GM19452 (cell line): Measurements from ENCODE around the gene PAPPA2.
"Not testable (repeated sequence)": the region's sequence is repeated elsewhere in the genome, so short reads cannot be mapped to it uniquely, and the experiment has no call there.

Source experiments
- ATAC-seq: cut with Tn5 transposase; IDR thresholded peaks from one replicate; pipeline ENCODE4 v1.9.1; 2021; ENCODE audit not compliant: unreplicated experiment

Gene PAPPA2

GRCh38 chr1:176602388-176603004 is 139.5 kb downstream of the PAPPA2 start:
- ATAC-seq = no peak

- no peak for ATAC-seq
Measured at GRCh38 chr1:176603696-176604095, 140.7 kb downstream of the PAPPA2 start.

GRCh38 chr1:176604461-176604860 is 141.5 kb downstream of the PAPPA2 start:
- no peak for ATAC-seq

GRCh38 chr1:176605176-176605575 is 142.2 kb downstream of the PAPPA2 start:
- ATAC-seq = no peak

- ATAC-seq = no peak
Measured at GRCh38 chr1:176609556-176610408, 146.8 kb downstream of the PAPPA2 start.

- no peak for ATAC-seq
Measured at GRCh38 chr1:176612791-176613190, 149.8 kb downstream of the PAPPA2 start.

- ATAC-seq = no peak
Measured at GRCh38 chr1:176617881-176618280, 154.9 kb downstream of the PAPPA2 start.

- ATAC-seq = no peak
Measured at GRCh38 chr1:176619261-176619660, 156.3 kb downstream of the PAPPA2 start.

- ATAC-seq = no peak
Measured at GRCh38 chr1:176625365-176625764, 162.4 kb downstream of the PAPPA2 start.

- no peak for ATAC-seq
Measured at GRCh38 chr1:176626572-176627061, 163.6 kb downstream of the PAPPA2 start.

- ATAC-seq = no peak
Measured at GRCh38 chr1:176628775-176629174, 165.8 kb downstream of the PAPPA2 start.

GRCh38 chr1:176634733-176635132 is 171.8 kb downstream of the PAPPA2 start:
- ATAC-seq = not testable (repeated sequence)

- no peak for ATAC-seq
Measured at GRCh38 chr1:176638713-176639526, 175.9 kb downstream of the PAPPA2 start.

GRCh38 chr1:176643536-176643935 is 180.6 kb downstream of the PAPPA2 start:
- ATAC-seq = no peak

GRCh38 chr1:176648556-176648955 is 185.6 kb downstream of the PAPPA2 start:
- ATAC-seq = no peak

- ATAC-seq = no peak
Measured at GRCh38 chr1:176656257-176656995, 193.5 kb downstream of the PAPPA2 start.

GRCh38 chr1:176669782-176670181 is 206.8 kb downstream of the PAPPA2 start:
- ATAC-seq = no peak

GRCh38 chr1:176670853-176671252 is 207.9 kb downstream of the PAPPA2 start:
- ATAC-seq = no peak

- ATAC-seq = no peak
Measured at GRCh38 chr1:176682830-176683535, 220.0 kb downstream of the PAPPA2 start.
